ENCODE data around the gene SZT2. TPM values are rescaled to one million over a fixed set of nuclear protein-coding genes. Genes with fewer than 3 reads are reported as not detected.

The SZT2 gene
- total and polyA plus RNA-seq, 12 donors = 8.6 to 44.0 (median 26.0) TPM

GRCh38 chr1:43432907-43433306 is 43.2 kb downstream of the SZT2 start:
- DNase-seq = no peak
- WGBS, 2 donors = 93 to 96% methylated on average over 5 of the region's 5 CpGs
- Histone ChIP-seq H3K4me1 (peaks cover 0 to 16% (median 5%) of the 10 kb centered on the region in 9 donors), H3K27me3 (no peaks in the 10 kb centered on the region), H3K9me3 (no peaks in the 10 kb centered on the region), H3K4me3 (no peak overlapping the region), H3K36me3 (peaks cover 6 to 100% (median 61%) of the 10 kb centered on the region in 9 donors), H3K27ac (no peak overlapping the region)
- intact Hi-C loops (cut with DNase I) = no loop called here
- ATAC-seq = no peak
- TF ChIP-seq CTCF (IDR thresholded peaks at IDR 0.05) = no peak

- intact Hi-C loops (cut with DNase I) = no loop called here
- Histone ChIP-seq H3K27ac (no peak overlapping the region), H3K27me3 (no peaks in the 10 kb centered on the region), H3K4me3 (no peak overlapping the region), H3K36me3 (peaks cover 0 to 100% (median 58%) of the 10 kb centered on the region in 9 donors), H3K4me1 (peaks cover 0 to 16% (median 5%) of the 10 kb centered on the region in 9 donors), H3K9me3 (no peaks in the 10 kb centered on the region)
- TF ChIP-seq CTCF (IDR thresholded peaks at IDR 0.05) = no peak
- no peak for ATAC-seq
- WGBS, 2 donors = 93 to 95% methylated on average over 7 of the region's 7 CpGs
- DNase-seq = no peak
Measured at GRCh38 chr1:43434256-43434655, 44.6 kb downstream of the SZT2 start.

- Histone ChIP-seq H3K4me1 (peaks cover 0 to 16% (median 5%) of the 10 kb centered on the region in 9 donors), H3K9me3 (no peaks in the 10 kb centered on the region), H3K36me3 (peaks cover 0 to 100% (median 63%) of the 10 kb centered on the region in 9 donors), H3K27ac (peak overlapping the region in 4 of 10 donors; percentile 19 to 68 (median 48)), H3K4me3 (no peak overlapping the region), H3K27me3 (no peaks in the 10 kb centered on the region)
- 67 to 80% methylated on average over 14 of the region's 14 CpGs for WGBS, 2 donors
- DNase-seq (peak in 1 of 2 donors; percentile 49), ATAC-seq (peak in 7 of 8 donors; percentile 63 to 86 (median 70))
- TF ChIP-seq CTCF (IDR thresholded peaks at IDR 0.05) = no peak
- intact Hi-C loops (cut with DNase I) = no loop called here
Measured at GRCh38 chr1:43435146-43436145, 45.7 kb downstream of the SZT2 start.

GRCh38 chr1:43436371-43436770 is 46.7 kb downstream of the SZT2 start:
- no peaks in the 10 kb centered on the region for H3K9me3 ChIP-seq
- no peak for TF ChIP-seq CTCF (IDR thresholded peaks at IDR 0.05)
- peaks cover 0 to 100% (median 57%) of the 10 kb centered on the region in 9 donors for H3K36me3 ChIP-seq
- 82 to 88% methylated on average over 3 of the region's 3 CpGs for WGBS, 2 donors
- H3K27me3 ChIP-seq = no peaks in the 10 kb centered on the region
- no peak overlapping the region for H3K4me3 ChIP-seq
- H3K27ac ChIP-seq = peak overlapping the region in 1 of 10 donors; percentile 68
- no peak for DNase-seq
- ATAC-seq = no peak
- intact Hi-C loops (cut with DNase I) = no loop called here
- H3K4me1 ChIP-seq = peaks cover 0 to 16% (median 5%) of the 10 kb centered on the region in 9 donors

Data from heart right ventricle (tissue), 16 donors.